Measurements from ENCODE around the gene GALK1. TPM values are rescaled to one million over a fixed set of nuclear protein-coding genes. Genes with fewer than 3 reads are reported as not detected.
"Not testable (repeated sequence)": the region's sequence is repeated elsewhere in the genome, so short reads cannot be mapped to it uniquely, and the experiment has no call there.

The GALK1 gene
- total RNA-seq, 2 experiments from 2014 or later, result 50.4 to 53.0 TPM

DNA sequence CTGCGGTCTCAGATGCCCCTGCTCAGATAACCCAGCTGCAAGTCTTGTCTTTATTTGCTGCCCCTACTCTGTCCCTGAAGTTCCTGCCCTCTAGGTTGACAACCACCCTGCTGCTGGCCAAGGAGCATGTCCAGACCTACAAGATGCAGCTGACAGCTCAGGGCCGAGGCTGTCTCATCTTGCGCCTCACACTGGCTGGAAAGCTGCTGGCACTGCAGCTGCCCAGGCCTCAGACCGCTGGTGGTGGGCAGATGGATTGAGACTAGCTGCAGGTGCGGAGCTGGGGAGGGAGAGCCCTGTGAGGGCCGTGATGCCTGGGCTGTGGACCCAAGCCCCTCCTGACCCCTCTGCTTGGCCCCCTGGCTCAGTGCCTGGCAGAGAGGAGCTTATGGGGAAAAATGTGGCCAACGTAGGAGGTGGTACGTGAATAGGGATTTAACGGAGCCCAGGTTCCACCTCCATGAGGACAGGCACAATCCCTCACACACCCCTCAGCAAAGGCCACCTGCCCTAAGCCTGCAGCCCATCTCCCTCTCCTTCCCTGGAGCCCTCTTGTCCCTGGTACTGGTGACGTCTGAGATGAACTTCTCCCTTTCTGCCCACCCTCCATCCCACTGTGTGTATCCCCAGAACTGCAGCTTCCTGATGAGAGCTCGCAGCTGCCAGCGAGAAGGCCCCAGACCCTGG lies 8.3 kb upstream of the GALK1 start:
- Mint-ChIP-seq H3K9me3 (no peaks in the 10 kb centered on the region), H3K4me1 (peaks cover 22% of the 10 kb centered on the region), H3K27me3 (no peaks in the 10 kb centered on the region), H3K27ac (no peak overlapping the region), H3K4me3 (no peak overlapping the region), H3K36me3 (peaks cover 25% of the 10 kb centered on the region)
- no peak for ATAC-seq (ENCODE audit: low read depth)
- no peak for DNase-seq
- POLR2A ChIA-PET, result interaction anchor here (1.4 to 7.8 kb wide), 6 partner anchors 10 to 82 kb away, joined by 5 to 129 read pairs (median 93); partner anchors contain the start of genes GALK1, UNC13D, UNK and WBP2

DNA sequence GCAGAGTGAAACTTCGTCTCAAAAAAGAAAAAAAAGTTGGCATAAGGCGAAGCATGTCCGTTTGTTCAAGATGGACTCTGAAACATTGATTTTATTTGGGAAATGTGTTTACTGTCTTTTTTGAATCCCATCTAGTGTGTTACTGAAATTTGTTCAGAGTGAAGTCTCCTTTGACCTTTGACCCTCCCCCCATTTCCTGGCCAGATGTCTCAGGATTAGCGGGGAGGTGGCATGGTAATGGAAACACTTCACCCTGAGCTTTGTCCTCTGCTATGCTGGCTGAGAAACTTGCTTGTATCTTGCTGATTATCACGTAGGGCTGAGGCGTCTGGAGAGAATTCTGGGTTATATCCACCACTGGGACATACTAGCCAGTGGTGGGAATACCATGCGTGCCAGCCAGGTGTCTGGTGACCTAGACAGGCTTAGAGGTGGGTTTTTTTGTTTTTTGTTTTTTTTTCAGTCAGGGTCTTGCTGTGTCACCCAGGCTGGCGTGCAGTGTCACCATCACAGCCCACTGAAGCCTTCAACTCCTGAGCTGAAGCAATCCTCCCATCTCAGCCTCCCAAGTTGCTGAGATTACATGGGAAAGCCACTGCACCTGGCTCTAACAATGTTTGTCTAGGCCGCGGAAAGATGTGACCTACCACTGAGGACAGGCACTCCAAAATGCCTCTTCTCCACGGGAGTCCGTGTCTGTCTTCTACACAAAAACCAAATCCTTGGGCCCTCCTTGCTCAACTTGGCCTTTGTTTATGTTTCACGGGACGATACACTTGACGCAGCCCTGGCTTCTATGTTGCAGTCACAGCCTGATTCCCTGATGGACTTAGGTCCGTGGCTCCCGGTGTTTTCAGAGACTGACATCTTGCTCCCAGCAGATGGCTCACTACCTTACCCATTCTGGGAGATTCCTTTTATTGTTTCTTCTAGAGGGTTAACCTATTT lies 6.6 kb upstream of the GALK1 start:
- H3K27ac Mint-ChIP-seq, result no peak overlapping the region
- peaks cover 3% of the 10 kb centered on the region for H3K27me3 Mint-ChIP-seq
- H3K9me3 Mint-ChIP-seq, result no peaks in the 10 kb centered on the region
- ATAC-seq (ENCODE audit: low read depth), result no peak
- DNase-seq, result no peak
- peaks cover 9% of the 10 kb centered on the region for H3K4me1 Mint-ChIP-seq
- no peak overlapping the region for H3K4me3 Mint-ChIP-seq
- POLR2A ChIA-PET, result no interaction called here
- H3K36me3 Mint-ChIP-seq, result peaks cover 10% of the 10 kb centered on the region

GRCh38 chr17:75769536-75769935 lies 4.5 kb upstream of the GALK1 start:
- Mint-ChIP-seq H3K27ac (no peak overlapping the region), H3K4me3 (no peak overlapping the region), H3K9me3 (no peaks in the 10 kb centered on the region), H3K36me3 (no peaks in the 10 kb centered on the region), H3K4me1 (no peaks in the 10 kb centered on the region), H3K27me3 (peaks cover 3% of the 10 kb centered on the region)
- POLR2A ChIA-PET, result interaction anchor here (0.8 to 1.6 kb wide), 3 partner anchors 9 to 74 kb away, joined by 5 to 6 read pairs (median 5); no protein-coding TSS in a partner anchor
- ATAC-seq (ENCODE audit: low read depth) (no peak), DNase-seq (no peak)

DNA sequence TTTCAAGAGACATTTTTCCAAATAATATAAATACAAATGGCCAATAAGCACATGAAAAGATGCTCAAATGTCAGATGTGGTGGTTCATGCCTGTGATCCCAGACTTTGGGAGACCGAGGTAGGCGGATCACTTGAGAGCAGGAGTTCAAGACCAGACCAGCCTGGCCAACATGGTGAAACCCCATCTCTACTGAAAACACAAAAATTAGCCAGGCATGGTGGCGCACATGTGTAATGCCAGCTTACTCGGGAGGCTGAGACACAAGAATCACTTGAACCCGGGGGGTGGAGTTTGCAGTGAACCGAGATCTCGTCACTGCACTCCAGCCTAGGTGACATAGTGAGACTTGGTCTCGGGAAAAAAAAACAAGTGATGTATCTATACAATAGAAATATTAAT lies 2.9 kb upstream of the GALK1 start:
- POLR2A ChIA-PET, result interaction anchor here (0.8 to 1.6 kb wide), 2 partner anchors 8 to 14 kb away, joined by 4 to 5 read pairs; no protein-coding TSS in a partner anchor
- H3K4me1 Mint-ChIP-seq, result peaks cover 8% of the 10 kb centered on the region
- ATAC-seq (ENCODE audit: low read depth) (no peak), DNase-seq (peak; percentile 15)
- no peaks in the 10 kb centered on the region for H3K36me3 Mint-ChIP-seq
- peaks cover 3% of the 10 kb centered on the region for H3K27me3 Mint-ChIP-seq
- H3K9me3 Mint-ChIP-seq, result no peaks in the 10 kb centered on the region
- H3K4me3 Mint-ChIP-seq, result no peak overlapping the region
- no peak overlapping the region for H3K27ac Mint-ChIP-seq

GRCh38 chr17:75765981-75766380 lies 989 bp upstream of the GALK1 start:
- ATAC-seq (ENCODE audit: low read depth) (no peak), DNase-seq (no peak)
- H3K9me3 Mint-ChIP-seq, result no peaks in the 10 kb centered on the region
- H3K4me3 Mint-ChIP-seq, result no peak overlapping the region
- H3K36me3 Mint-ChIP-seq, result peaks cover 2% of the 10 kb centered on the region
- peaks cover 8% of the 10 kb centered on the region for H3K4me1 Mint-ChIP-seq
- POLR2A ChIA-PET, result interaction anchor here (0.6 to 7.3 kb wide), 7 partner anchors 11 to 241 kb away, joined by 3 to 129 read pairs (median 10); partner anchors contain the start of genes UNK and WBP2
- H3K27me3 Mint-ChIP-seq, result peaks cover 3% of the 10 kb centered on the region
- no peak overlapping the region for H3K27ac Mint-ChIP-seq

DNA sequence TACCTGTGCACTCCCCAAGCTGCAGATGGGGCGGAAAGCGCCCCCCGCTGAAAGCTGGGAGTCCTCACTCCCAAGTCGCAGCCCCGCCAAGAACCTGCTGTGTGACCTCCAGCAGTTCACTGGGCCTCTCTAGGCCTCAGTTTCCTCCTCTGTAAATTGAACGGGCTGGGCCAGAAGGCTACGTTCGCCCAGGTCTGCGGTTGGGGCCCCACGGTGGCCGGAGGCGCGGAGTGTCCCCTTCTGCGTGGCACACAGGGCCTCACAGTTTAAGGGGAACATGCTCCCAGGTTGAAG lies 628 bp downstream of the GALK1 start:
- peak overlapping the region; percentile 77 for H3K27ac Mint-ChIP-seq

DNA sequence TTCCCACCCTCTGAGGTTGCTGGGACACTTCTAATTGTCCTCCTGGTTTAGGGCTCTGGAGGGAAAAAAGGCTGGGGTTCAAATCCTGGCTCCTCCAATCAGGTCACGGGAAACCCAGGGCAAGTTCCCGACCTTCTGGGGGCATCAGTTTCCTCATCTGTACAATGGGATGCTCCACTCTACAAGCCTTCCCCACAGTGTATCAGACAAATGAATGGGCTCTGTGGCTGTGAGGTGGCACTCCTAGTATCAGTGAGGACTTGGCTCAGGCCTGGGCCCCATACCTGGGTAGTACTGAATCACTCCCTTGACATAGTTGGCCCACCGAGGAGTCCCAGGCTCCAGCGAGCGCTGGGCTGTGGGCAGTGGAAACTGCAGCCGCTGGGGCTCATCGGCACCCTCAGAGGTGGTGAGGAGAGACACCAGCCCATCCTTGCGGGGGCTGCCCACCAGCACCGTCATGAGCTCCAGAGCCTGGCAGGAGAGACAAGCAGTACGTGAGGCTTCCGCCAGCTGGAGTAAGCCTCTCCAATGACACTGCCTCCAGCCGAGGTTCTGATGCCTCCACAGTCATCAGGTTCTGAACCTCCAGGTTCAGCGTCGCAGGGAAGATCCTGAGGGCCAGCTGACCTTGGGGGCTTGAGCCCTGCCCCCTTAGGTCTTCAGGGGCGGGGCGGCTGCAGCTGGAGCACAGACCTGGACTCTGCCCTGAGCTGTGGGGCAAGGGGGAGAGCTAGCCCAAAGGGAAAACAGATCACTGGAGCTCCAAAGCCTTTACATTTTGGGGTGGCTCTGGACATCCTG lies 1.2 kb downstream of the GALK1 start:
- DNase-seq (no peak), ATAC-seq (ENCODE audit: low read depth) (no peak)
- H3K27ac Mint-ChIP-seq, result peak overlapping the region; percentile 64
- H3K4me3 Mint-ChIP-seq, result peak overlapping the region; percentile 87
- H3K4me1 Mint-ChIP-seq, result peaks cover 8% of the 10 kb centered on the region
- POLR2A ChIA-PET, result interaction anchor here (0.8 to 7.3 kb wide), 9 partner anchors 10 to 113 kb away, joined by 3 to 129 read pairs (median 7); partner anchors contain the start of genes UNK and WBP2
- H3K9me3 Mint-ChIP-seq, result no peaks in the 10 kb centered on the region
- peaks cover 3% of the 10 kb centered on the region for H3K27me3 Mint-ChIP-seq
- H3K36me3 Mint-ChIP-seq, result peaks cover 4% of the 10 kb centered on the region

More for the DNA sequence above, 628 bp downstream of the GALK1 start:
- no peaks in the 10 kb centered on the region for H3K9me3 Mint-ChIP-seq
- peak overlapping the region; percentile 87 for H3K4me3 Mint-ChIP-seq
- ATAC-seq (ENCODE audit: low read depth) (peak; percentile 1), DNase-seq (no peak)
- H3K4me1 Mint-ChIP-seq, result peaks cover 8% of the 10 kb centered on the region
- peaks cover 3% of the 10 kb centered on the region for H3K27me3 Mint-ChIP-seq
- peaks cover 2% of the 10 kb centered on the region for H3K36me3 Mint-ChIP-seq
- POLR2A ChIA-PET, result interaction anchor here (0.8 to 7.3 kb wide), 10 partner anchors 11 to 112 kb away, joined by 3 to 129 read pairs (median 6); partner anchors contain the start of genes UNK and WBP2

DNA sequence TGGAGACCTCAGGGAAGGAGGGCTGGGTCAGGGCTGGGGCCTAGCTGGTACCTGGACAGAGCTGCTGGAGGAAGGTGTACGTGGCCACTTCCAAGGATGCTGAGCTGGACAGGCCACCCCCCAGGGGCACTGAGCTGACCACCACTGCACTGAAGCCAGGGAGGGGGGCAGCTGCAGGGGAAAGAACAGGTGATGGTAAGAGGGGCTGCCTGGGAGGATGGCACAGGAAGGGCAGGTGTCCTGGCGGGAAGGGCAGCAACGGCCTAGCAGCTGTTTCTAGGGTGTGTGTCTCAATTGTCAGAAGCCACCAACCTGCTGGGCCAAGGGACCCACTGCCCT lies 1.8 kb downstream of the GALK1 start:
- Mint-ChIP-seq H3K27me3 (peaks cover 3% of the 10 kb centered on the region), H3K9me3 (no peaks in the 10 kb centered on the region), H3K36me3 (peaks cover 4% of the 10 kb centered on the region), H3K4me1 (peaks cover 8% of the 10 kb centered on the region), H3K4me3 (peak overlapping the region; percentile 28), H3K27ac (no peak overlapping the region)
- ATAC-seq (ENCODE audit: low read depth), result no peak
- DNase-seq, result no peak
- POLR2A ChIA-PET, result interaction anchor here (1.3 to 7.3 kb wide), 5 partner anchors 10 to 70 kb away, joined by 4 to 129 read pairs (median 32); partner anchors contain the start of gene UNK

- Mint-ChIP-seq H3K4me3 (peak overlapping the region; percentile 35), H3K27ac (peak overlapping the region; percentile 56)
Observed at GRCh38 chr17:75762513-75763268, 2.3 kb downstream of the GALK1 start.

DNA sequence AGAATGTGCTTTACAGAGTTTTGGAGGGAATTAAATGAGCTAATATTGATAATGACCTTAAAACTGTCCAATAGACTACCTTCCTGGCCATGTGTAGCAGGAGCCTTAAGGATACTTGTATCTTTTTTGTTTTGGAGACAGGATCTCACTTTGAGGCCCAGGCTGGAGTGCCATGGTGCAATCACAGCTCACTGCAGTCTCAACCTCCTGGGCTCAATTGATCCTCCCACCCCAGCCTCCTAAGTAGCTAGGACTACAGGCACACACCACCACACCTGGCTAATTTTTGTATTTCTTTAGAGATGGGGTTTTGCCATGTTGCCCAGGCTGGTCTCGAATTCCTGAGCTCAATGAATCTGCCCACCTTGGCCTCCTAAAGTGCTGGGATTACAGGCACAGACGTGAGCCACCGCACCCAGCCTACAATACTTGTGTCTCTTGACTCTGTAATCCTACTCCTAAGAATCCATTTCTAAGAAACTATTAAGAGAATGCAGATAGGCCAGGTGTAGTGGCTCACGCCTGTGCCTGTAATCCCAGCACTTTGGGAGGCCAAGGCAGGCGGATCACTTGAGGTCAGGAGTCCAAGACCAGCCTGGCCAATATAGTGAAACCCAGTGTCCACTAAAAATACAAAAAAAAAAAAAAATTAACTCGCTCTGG lies 4.9 kb downstream of the GALK1 start:
- ATAC-seq (ENCODE audit: low read depth); H3K9me3 Mint-ChIP-seq; H3K27me3 Mint-ChIP-seq; H3K36me3 Mint-ChIP-seq; H3K4me1 Mint-ChIP-seq; H3K27ac Mint-ChIP-seq; DNase-seq; H3K4me3 Mint-ChIP-seq: not testable (repeated sequence)
- POLR2A ChIA-PET, result interaction anchor here (0.6 to 7.3 kb wide), 2 partner anchors 16 to 313 kb away, joined by 3 to 129 read pairs; a partner anchor contains a TSS

More at GRCh38 chr17:75762513-75763268, 2.3 kb downstream of the GALK1 start:
- ATAC-seq (ENCODE audit: low read depth), result no peak
- no peak for DNase-seq
- Mint-ChIP-seq H3K9me3 (no peaks in the 10 kb centered on the region), H3K27me3 (no peaks in the 10 kb centered on the region), H3K4me1 (peaks cover 8% of the 10 kb centered on the region), H3K36me3 (peaks cover 4% of the 10 kb centered on the region)
- POLR2A ChIA-PET, result interaction anchor here (0.8 to 7.3 kb wide), 7 partner anchors 9 to 70 kb away, joined by 3 to 129 read pairs (median 8); partner anchors contain the start of gene UNK

GRCh38 chr17:75759457-75759856 lies 5.5 kb downstream of the GALK1 start:
- Mint-ChIP-seq H3K4me1 (peaks cover 13% of the 10 kb centered on the region), H3K4me3 (no peak overlapping the region), H3K36me3 (peaks cover 4% of the 10 kb centered on the region), H3K9me3 (no peaks in the 10 kb centered on the region), H3K27ac (no peak overlapping the region), H3K27me3 (no peaks in the 10 kb centered on the region)
- ATAC-seq (ENCODE audit: low read depth) (no peak), DNase-seq (no peak)
- POLR2A ChIA-PET, result interaction anchor here (0.6 to 7.3 kb wide), 2 partner anchors 17 to 312 kb away, joined by 3 to 129 read pairs; a partner anchor contains a TSS

Data from activated naive CD8-positive, alpha-beta T cell treated with anti-CD3 and anti-CD28 coated beads, Interleukin-2, amount 10 ng/mL, durations not matched to agents 7 days and 5 days (primary cell).